HG02981 (cell line): ENCODE results near the gene ATAT1.
"Not testable (repeated sequence)": the region's sequence is repeated elsewhere in the genome, so short reads cannot be mapped to it uniquely, and the experiment has no call there.

Source experiments
- ATAC-seq: cut with Tn5 transposase; IDR thresholded peaks from one replicate; pipeline ENCODE4 v1.9.1; 2021; ENCODE audit warnings: mild to moderate bottlenecking, moderate library complexity; ENCODE audit not compliant: unreplicated experiment

Gene ATAT1

GRCh38 chr6:30626484-30627366 is at the start of gene ATAT1:
ATAT1 (plus strand) TSS chr6:30626874.
- ATAC-seq: peak; percentile 81

- no peak for ATAC-seq
Observed at GRCh38 chr6:30578051-30578450, 48.6 kb upstream of the ATAT1 start.

- ATAC-seq: no peak
Observed at GRCh38 chr6:30583921-30584320, 42.8 kb upstream of the ATAT1 start.

- no peak for ATAC-seq
Observed at GRCh38 chr6:30589754-30590358, 36.8 kb upstream of the ATAT1 start.

- no peak for ATAC-seq
Observed at GRCh38 chr6:30590509-30590908, 36.2 kb upstream of the ATAT1 start.

- no peak for ATAC-seq
Observed at GRCh38 chr6:30591008-30591407, 35.7 kb upstream of the ATAT1 start.

- no peak for ATAC-seq
Observed at GRCh38 chr6:30592287-30592686, 34.4 kb upstream of the ATAT1 start.

- ATAC-seq: not testable (repeated sequence)
Observed at GRCh38 chr6:30597315-30598144, 29.1 kb upstream of the ATAT1 start.

GRCh38 chr6:30598912-30599624 is 27.6 kb upstream of the ATAT1 start:
- ATAC-seq: no peak

- no peak for ATAC-seq
Observed at GRCh38 chr6:30599625-30600324, 26.9 kb upstream of the ATAT1 start.

- ATAC-seq: no peak
Observed at GRCh38 chr6:30600451-30600961, 26.2 kb upstream of the ATAT1 start.

- no peak for ATAC-seq
Observed at GRCh38 chr6:30601436-30601814, 25.2 kb upstream of the ATAT1 start.

- ATAC-seq: no peak
Observed at GRCh38 chr6:30601815-30602641, 24.6 kb upstream of the ATAT1 start.

GRCh38 chr6:30603961-30604360 is 22.7 kb upstream of the ATAT1 start:
- no peak for ATAC-seq

- ATAC-seq: no peak
Observed at GRCh38 chr6:30610065-30610464, 16.6 kb upstream of the ATAT1 start.

- no peak for ATAC-seq
Observed at GRCh38 chr6:30611150-30611855, 15.4 kb upstream of the ATAT1 start.

- no peak for ATAC-seq
Observed at GRCh38 chr6:30611856-30612194, 14.8 kb upstream of the ATAT1 start.

GRCh38 chr6:30612213-30612612 is 14.5 kb upstream of the ATAT1 start:
- ATAC-seq: no peak
